NCI-H510A (cell line): Measurements from ENCODE around the gene RGS13.

ENCODE experiments used
- DNase-seq: peaks from one replicate; lab custom pipeline; 2025; lab: John Stamatoyannopoulos, UW

RGS13 gene

DNA sequence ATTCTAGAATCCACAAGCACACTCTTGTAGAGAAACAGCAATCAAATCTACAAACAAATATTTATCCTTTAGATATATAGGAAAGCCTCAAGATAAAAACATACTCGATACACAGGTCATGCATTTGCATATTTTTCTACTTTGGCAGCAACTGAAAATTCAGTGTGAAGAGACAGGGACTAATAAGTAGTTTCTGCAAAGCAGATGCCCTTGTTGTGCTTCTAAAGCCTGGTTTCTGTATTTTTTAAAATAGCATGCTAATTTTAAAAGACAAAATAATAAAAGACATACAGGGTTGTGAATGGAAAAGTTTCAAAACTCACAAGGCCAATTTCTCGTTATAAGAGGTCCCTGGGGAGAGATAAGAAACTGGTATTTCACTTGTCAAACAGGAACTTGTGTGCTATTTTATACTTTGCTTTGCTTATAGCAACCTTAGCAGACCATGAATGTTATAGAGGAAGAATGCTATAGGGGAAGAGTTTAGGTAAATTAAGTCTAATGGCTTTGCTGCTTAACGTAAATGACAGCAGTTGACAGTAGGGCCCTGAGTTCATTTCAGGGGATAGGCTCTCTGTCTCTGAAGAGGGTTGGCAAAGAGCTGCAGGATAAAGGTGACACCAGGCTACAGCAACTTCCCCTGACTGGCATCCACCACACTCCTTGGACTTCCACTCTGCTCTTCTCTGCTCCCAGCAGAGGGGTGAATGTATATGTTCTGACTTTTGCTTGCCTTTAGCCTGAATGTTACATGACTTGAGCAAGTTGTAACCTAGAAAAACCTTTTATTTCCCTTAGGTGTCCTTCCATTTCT is 9.4 kb upstream of the RGS13 start:
- DNase-seq = no peak

GRCh38 chr1:192627901-192628300 is 8.0 kb upstream of the RGS13 start:
- no peak for DNase-seq

- DNase-seq = no peak
Measured at GRCh38 chr1:192628396-192629057, 7.4 kb upstream of the RGS13 start.

DNA sequence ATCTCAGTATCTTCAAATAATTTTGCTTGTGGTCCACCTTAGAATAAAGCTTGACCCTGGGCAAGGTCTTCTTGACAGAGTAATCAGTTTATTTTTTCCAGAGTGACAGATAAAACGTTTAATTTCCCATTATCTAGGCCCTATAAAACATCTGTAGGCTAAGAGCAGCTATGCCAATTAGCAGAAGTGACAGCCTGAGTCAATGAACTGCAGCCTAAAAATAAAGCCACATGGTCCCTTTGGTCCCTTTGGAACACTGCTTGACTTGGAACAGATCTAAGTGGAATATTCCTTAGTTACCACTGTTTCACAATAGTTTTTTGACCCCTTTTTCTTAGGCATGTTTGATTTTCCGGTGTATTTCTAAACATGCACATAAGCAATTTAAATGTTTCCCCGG is 6.3 kb upstream of the RGS13 start:
- DNase-seq = no peak

GRCh38 chr1:192630521-192631287 is 5.2 kb upstream of the RGS13 start:
- no peak for DNase-seq

- no peak for DNase-seq
Measured at GRCh38 chr1:192631749-192632148, 4.2 kb upstream of the RGS13 start.

DNA sequence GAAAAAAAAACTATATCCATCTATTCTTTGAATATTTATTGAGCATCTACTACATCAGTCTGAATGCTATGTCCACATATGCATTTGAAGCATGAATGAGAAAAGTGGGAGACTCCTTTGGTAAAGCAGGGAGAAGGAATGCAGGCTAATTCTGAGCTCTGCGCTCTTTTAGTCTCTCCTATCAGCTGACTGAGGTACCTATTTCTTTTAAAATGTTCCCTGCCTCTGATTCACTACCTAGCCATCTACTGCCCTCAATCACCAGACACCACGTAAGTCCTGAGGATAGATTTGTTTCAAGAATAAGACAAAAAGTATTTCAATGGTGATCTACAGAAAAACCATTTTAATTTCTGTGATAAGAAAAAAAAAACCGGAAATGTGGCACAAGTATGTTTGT is 3.8 kb upstream of the RGS13 start:
- DNase-seq = no peak

GRCh38 chr1:192632641-192633532 is 3.1 kb upstream of the RGS13 start:
- no peak for DNase-seq

GRCh38 chr1:192633533-192634253 is 2.3 kb upstream of the RGS13 start:
- no peak for DNase-seq

DNA sequence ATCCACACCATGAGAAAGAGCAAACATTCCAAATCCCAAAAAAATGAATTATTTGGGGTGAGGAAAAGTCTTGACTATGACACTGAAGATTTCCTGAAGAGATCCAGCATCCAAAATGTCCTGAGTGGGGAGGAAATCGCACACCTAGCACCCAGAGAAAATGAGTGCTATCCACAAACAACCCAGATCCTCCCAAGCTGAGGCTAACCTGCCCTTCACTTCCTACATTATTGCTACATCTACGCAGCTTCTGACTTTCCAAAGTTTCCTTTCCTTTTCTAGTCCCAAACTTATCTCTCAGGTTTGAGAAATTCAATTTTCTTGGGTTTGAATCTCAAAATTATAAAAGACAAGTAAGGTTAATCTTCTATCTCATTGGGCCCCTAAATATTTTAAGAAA is 906 bp upstream of the RGS13 start:
- DNase-seq = no peak

GRCh38 chr1:192639607-192640368 is 3.8 kb downstream of the RGS13 start:
- DNase-seq = no peak

DNA sequence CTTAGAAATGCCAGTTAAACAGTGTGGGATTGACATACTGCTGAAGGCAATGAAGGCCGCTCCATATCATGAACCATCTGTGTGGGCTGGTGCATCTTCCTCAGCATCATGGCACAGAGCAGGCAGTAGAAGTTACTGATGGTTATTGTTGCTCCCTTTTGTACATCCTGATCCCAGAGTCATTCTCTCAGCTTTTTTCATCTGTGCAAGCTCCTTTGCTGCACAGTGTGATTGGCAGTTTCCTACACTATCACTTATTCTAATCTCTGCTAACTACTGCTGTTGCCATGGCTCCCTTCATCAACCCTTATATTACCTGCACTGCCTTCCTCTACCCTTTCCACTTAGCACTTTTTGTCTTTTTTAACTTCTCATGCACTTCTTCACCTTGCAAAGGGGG is 16.2 kb downstream of the RGS13 start:
- DNase-seq = no peak

- no peak for DNase-seq
Measured at GRCh38 chr1:192654120-192654519, 18.2 kb downstream of the RGS13 start.

- DNase-seq = no peak
Measured at GRCh38 chr1:192654591-192655251, 18.8 kb downstream of the RGS13 start.

GRCh38 chr1:192657760-192658159 is 21.8 kb downstream of the RGS13 start:
- no peak for DNase-seq

GRCh38 chr1:192658255-192658654 is 22.3 kb downstream of the RGS13 start:
- no peak for DNase-seq

GRCh38 chr1:192660613-192661012 is 24.7 kb downstream of the RGS13 start:
- no peak for DNase-seq

DNA sequence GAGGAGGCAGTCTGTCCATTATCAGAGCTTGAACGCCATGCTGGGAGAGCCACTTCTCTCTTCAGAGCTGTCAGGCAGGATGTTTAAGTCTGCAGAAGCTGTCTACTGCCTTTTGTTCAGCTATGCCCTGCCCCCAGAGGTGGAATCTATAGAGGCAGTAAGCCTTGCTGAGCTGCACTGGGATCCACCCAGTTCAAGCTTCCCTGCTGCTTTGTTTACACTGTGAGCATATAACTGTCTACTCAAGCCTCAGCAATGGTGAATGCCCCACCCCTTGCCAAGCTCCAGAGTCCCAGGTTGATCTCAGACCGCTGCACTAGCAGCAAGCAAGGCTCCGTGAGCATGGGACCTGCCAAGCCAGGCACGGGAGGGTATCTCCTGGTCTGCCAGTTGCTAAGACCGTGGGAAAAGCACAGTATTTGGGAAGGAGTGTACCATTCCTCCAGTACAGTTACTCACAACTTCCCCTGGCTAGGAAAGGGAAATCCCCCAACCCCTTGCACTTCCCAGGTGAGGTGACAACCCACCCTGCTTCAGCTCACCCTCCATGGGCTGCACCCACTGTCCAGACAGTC is 32.5 kb downstream of the RGS13 start:
- DNase-seq = peak; percentile 14

- DNase-seq = no peak
Measured at GRCh38 chr1:192669174-192669573, 33.2 kb downstream of the RGS13 start.

GRCh38 chr1:192675716-192676115 is 39.8 kb downstream of the RGS13 start:
- DNase-seq = no peak
